Lung (tissue), 16 donors: ENCODE measurements around the gene TSTD1. TPM values are rescaled to one million over a fixed set of nuclear protein-coding genes. Genes with fewer than 3 reads are reported as not detected.

Experiments
- ATAC-seq: fragments of 200-7000 bp; cut with Tn5 transposase; one replicate; pipeline ENCODE4 v1.9.1; 2020; ENCODE audit warnings: moderate number of reproducible peaks; ENCODE audit not compliant: insufficient read depth, low FRiP score
- DNase-seq, 3 donors: peaks; one replicate each; pipeline ENCODE4 v3.0.0-alpha.2; 2013 to 2017
- H3K27ac ChIP-seq, 2 donors: one replicate each; pipeline ENCODE4 v1.5.1; 2013; ENCODE audit warnings: mild to moderate bottlenecking in 2 of 2, moderate library complexity in 2 of 2, control low read depth in 1 of 2, inconsistent platforms in 1 of 2, low read depth in 1 of 2, low read length in 1 of 2
- H3K27me3 ChIP-seq, 3 donors: one replicate each; pipeline ENCODE4 v1.5.1; 2013; ENCODE audit warnings: low read length in 2 of 3; ENCODE audit not compliant: control insufficient read depth in 3 of 3, insufficient read depth in 3 of 3
- H3K36me3 ChIP-seq, 4 donors: one replicate each; pipeline ENCODE4 v1.5.1; 2013; ENCODE audit warnings: low read length in 4 of 4, mild to moderate bottlenecking in 1 of 4, moderate library complexity in 1 of 4; ENCODE audit not compliant: control insufficient read depth in 4 of 4, insufficient read depth in 4 of 4
- H3K4me1 ChIP-seq, 5 donors: one replicate each; pipeline ENCODE4 v1.5.1; 2013; ENCODE audit warnings: low read length in 5 of 5, mild to moderate bottlenecking in 2 of 5, moderate library complexity in 1 of 5; ENCODE audit not compliant: control insufficient read depth in 5 of 5, insufficient read depth in 5 of 5
- H3K4me3 ChIP-seq: one replicate; pipeline ENCODE4 v1.5.1; 2013; ENCODE audit warnings: mild to moderate bottlenecking, control low read depth, moderate library complexity
- H3K9ac ChIP-seq, 2 donors: one replicate each; pipeline ENCODE4 v1.5.1; 2013; ENCODE audit warnings: low read length in 2 of 2, control low read depth in 1 of 2; ENCODE audit not compliant: insufficient read depth in 1 of 2
- H3K9me3 ChIP-seq, 4 donors: one replicate each; pipeline ENCODE4 v1.5.1; 2013; ENCODE audit warnings: low read length in 3 of 4, mild to moderate bottlenecking in 1 of 4, moderate library complexity in 1 of 4; ENCODE audit not compliant: control insufficient read depth in 4 of 4, insufficient read depth in 3 of 4
- CTCF ChIP-seq: IDR thresholded peaks from 2 replicates; pipeline ENCODE4 v1.5.1; 2012; ENCODE audit warnings: mild to moderate bottlenecking; ENCODE audit errors: control extremely low read depth, extremely low read depth
- WGBS, 2 donors: extraction: QIAGEN DNeasy Blood & Tissue Kit; methylation state at CpG; one replicate each; pipeline ENCODE4 v1.1.7; 2013; 5-methylcytosine and 5-hydroxymethylcytosine counted together
- long read RNA-seq, 5 donors: transcript quantifications; one replicate each; lab custom pipeline, GENCODE V29; 2026
- polyA plus RNA-seq, 2 donors: library from polyadenylated mRNA; stranded (reverse); fragments of 200-250 nt; gene quantifications; one replicate each; pipeline ENCODE4 v1.2.1, GENCODE V29; 2013
- total RNA-seq, 2 donors: library from RNA; depleted of rRNA in 1 of 2; stranded (reverse); fragments of >200 nt in 1 of 2; gene quantifications; one replicate each; pipeline ENCODE4 v1.2.1, GENCODE V29; 2014 to 2021
- donor health status: control.
- donor health status: control.
- donor health status: Bipolar disorder and iron deficiency.
- donor health status: healthy.
- donor health status: DM: yes; HTN: yes; CAD: no.

The TSTD1 gene
- 10 to 100 TPM; 43.2 to 67.9 TPM for total RNA-seq
- 100 to 1,000 TPM in 1 of 2 donors, 10 to 100 TPM in 1; 77.8 to 187 TPM for polyA plus RNA-seq
- long read RNA-seq, donor 1, transcript TSTD1-205 (2 exons, 591 nt): minor isoform, 7 of 81 reads
- long read RNA-seq, donor 1, transcript TSTD1-206 (3 exons, 477 nt): minor isoform, 8 of 81 reads
- long read RNA-seq, donor 1, transcript TSTD1-204 (4 exons, 593 nt): major isoform, 52 of 81 reads
- long read RNA-seq, donor 1, transcript TSTD1-201 (3 exons, 626 nt): minor isoform, 6 of 81 reads
- long read RNA-seq, donor 1, partial matches to known transcripts: 0 of 81 reads
- long read RNA-seq, donor 1, other reads (novel, unspliced or antisense): 0 of 81 reads
- long read RNA-seq, donor 2, transcript TSTD1-204 (4 exons, 593 nt): major isoform, 24 of 36 reads
- long read RNA-seq, donor 2, transcript TSTD1-203 (3 exons, 457 nt): minor isoform, 7 of 36 reads
- long read RNA-seq, donor 2, partial matches to known transcripts: 0 of 36 reads
- long read RNA-seq, donor 2, other reads (novel, unspliced or antisense): 0 of 36 reads
- long read RNA-seq, donor 3, transcript TSTD1-204 (4 exons, 593 nt): major isoform, 25 of 40 reads
- long read RNA-seq, donor 3, transcript TSTD1-203 (3 exons, 457 nt): minor isoform, 8 of 40 reads
- long read RNA-seq, donor 3, partial matches to known transcripts: 0 of 40 reads
- long read RNA-seq, donor 3, other reads (novel, unspliced or antisense): 0 of 40 reads
- long read RNA-seq, donor 4, transcript TSTD1-204 (4 exons, 593 nt): major isoform, 16 of 22 reads
- long read RNA-seq, donor 4, partial matches to known transcripts: 0 of 22 reads
- long read RNA-seq, donor 4, other reads (novel, unspliced or antisense): 0 of 22 reads
- long read RNA-seq, donor 5, transcript TSTD1-205 (2 exons, 591 nt): minor isoform, 8 of 93 reads
- long read RNA-seq, donor 5, transcript TSTD1-203 (3 exons, 457 nt): minor isoform, 11 of 93 reads
- long read RNA-seq, donor 5, transcript TSTD1-206 (3 exons, 477 nt): minor isoform, 5 of 93 reads
- long read RNA-seq, donor 5, transcript TSTD1-204 (4 exons, 593 nt): major isoform, 59 of 93 reads
- long read RNA-seq, donor 5, partial matches to known transcripts: 0 of 93 reads
- long read RNA-seq, donor 5, other reads (novel, unspliced or antisense): 7 of 93 reads

GRCh38 chr1:161038523-161039153, at the start of gene TSTD1:
Gene TSTD1, minus strand, starts transcription at chr1:161038964. Its CDS starts 75 bp downstream, at chr1:161038889.
- 21 to 34% methylated on average over 54 of the region's 54 CpGs for WGBS, 2 donors
- peak; percentile 44 to 75 (median 62) for DNase-seq

GRCh38 chr1:161086457-161086856, 47.7 kb upstream of the TSTD1 start:
- no peak for DNase-seq
- Histone ChIP-seq H3K4me1 (peaks cover 0 to 16% (median 3%) of the 10 kb centered on the region in 5 donors), H3K9ac (no peak overlapping the region), H3K27me3 (no peaks in the 10 kb centered on the region), H3K4me3 (no peak overlapping the region), H3K27ac (no peak overlapping the region), H3K9me3 (no peaks in the 10 kb centered on the region), H3K36me3 (no peaks in the 10 kb centered on the region)
- ATAC-seq: no peak
- no peak for TF ChIP-seq CTCF
- 46 to 74% methylated on average over 4 of the region's 4 CpGs for WGBS, 2 donors

More at GRCh38 chr1:161038523-161039153, at the start of gene TSTD1:
- peak within 1 kb of the TSS in 1 of 2 donors; percentile 89 for H3K27ac ChIP-seq
- peaks cover 29 to 40% (median 34%) of the 10 kb centered on the region in 4 donors for H3K36me3 ChIP-seq
- TF ChIP-seq CTCF: no peak
- peak within 1 kb of the TSS; percentile 61 for H3K4me3 ChIP-seq
- H3K9me3 ChIP-seq: peaks cover 0 to 10% (median 0%) of the 10 kb centered on the region in 4 donors
- H3K9ac ChIP-seq: peak within 1 kb of the TSS in 1 of 2 donors; percentile 37
- peaks cover 0 to 8% (median 0%) of the 10 kb centered on the region in 5 donors for H3K4me1 ChIP-seq
- H3K27me3 ChIP-seq: no peaks in the 10 kb centered on the region
- peak; percentile 86 for ATAC-seq

GRCh38 chr1:161085165-161085564, 46.4 kb upstream of the TSTD1 start:
- Histone ChIP-seq H3K36me3 (no peaks in the 10 kb centered on the region), H3K27ac (peak overlapping the region in 1 of 2 donors; percentile 50), H3K27me3 (no peaks in the 10 kb centered on the region), H3K9me3 (no peaks in the 10 kb centered on the region), H3K9ac (no peak overlapping the region), H3K4me3 (no peak overlapping the region), H3K4me1 (peaks cover 0 to 15% (median 3%) of the 10 kb centered on the region in 5 donors)
- TF ChIP-seq CTCF: no peak
- ATAC-seq: no peak
- WGBS, 2 donors: 70 to 84% methylated on average over 2 of the region's 2 CpGs
- DNase-seq: no peak
